ENCODE measurements around the gene MAP4K1. TPM values are rescaled to one million over a fixed set of nuclear protein-coding genes. Genes with fewer than 3 reads are reported as not detected.
A peak's percentile ranks its signal among the peaks of the same experiment; 100 is the strongest.

The MAP4K1 gene
- total RNA-seq, 1 experiment from 2014 or later: 0.56 TPM

DNA sequence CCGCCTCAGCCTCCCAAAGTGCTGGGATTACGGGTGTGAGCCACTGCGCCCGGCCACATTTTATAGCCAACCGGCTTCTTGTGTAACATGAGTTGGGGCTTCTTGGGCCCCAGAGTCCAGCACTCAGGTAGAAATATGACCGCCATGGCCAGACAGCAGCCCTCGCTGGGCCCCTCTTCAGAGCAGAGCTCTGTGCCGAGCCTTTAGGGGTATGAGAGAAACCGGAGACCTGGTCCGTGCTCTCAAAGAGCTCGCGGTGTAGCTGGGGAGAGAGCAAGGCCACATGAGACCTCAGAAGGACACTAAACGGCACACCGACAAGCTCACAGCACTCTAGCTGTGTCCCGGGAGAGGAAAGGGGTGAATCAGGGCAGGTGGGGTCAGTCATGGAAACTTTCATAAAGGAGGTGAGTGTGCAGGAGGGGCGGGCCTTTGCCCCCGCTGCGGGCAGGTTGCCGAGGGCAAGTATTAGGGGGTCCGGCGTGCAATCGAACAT, 45.5 kb upstream of the MAP4K1 start:
- TF ChIP-seq, protein P1, sequence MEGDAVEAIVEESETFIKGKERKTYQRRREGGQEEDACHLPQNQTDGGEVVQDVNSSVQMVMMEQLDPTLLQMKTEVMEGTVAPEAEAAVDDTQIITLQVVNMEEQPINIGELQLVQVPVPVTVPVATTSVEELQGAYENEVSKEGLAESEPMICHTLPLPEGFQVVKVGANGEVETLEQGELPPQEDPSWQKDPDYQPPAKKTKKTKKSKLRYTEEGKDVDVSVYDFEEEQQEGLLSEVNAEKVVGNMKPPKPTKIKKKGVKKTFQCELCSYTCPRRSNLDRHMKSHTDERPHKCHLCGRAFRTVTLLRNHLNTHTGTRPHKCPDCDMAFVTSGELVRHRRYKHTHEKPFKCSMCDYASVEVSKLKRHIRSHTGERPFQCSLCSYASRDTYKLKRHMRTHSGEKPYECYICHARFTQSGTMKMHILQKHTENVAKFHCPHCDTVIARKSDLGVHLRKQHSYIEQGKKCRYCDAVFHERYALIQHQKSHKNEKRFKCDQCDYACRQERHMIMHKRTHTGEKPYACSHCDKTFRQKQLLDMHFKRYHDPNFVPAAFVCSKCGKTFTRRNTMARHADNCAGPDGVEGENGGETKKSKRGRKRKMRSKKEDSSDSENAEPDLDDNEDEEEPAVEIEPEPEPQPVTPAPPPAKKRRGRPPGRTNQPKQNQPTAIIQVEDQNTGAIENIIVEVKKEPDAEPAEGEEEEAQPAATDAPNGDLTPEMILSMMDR (IDR thresholded peaks at IDR 0.05; ENCODE audit: unreplicated experiment): no peak
- CTCF ChIA-PET: interaction anchor here (0.7 to 1.2 kb wide), 3 partner anchors 13 to 261 kb away, joined by 3 to 4 read pairs (median 4); no protein-coding TSS in a partner anchor
- Mint-ChIP-seq H3K27ac (ENCODE audit: low read depth, unreplicated experiment) (no peak overlapping the region), H3K9me3 (ENCODE audit: unreplicated experiment) (no peaks in the 10 kb centered on the region), H3K27me3 (ENCODE audit: insufficient read depth, unreplicated experiment) (no peaks in the 10 kb centered on the region), H3K4me3 (ENCODE audit: unreplicated experiment) (no peak overlapping the region), H3K36me3 (ENCODE audit: insufficient read depth, unreplicated experiment) (peaks cover 43% of the 10 kb centered on the region), H3K4me1 (ENCODE audit: insufficient read depth, unreplicated experiment) (peaks cover 48% of the 10 kb centered on the region)
- intact Hi-C loops (cut with micrococcal nuclease): no loop called here
- DNase-seq (ENCODE audit: unreplicated experiment): no peak
- POLR2A ChIA-PET: interaction anchor here (0.6 to 19.4 kb wide), 6 partner anchors 8 to 189 kb away, joined by 3 to 521 read pairs (median 6); partner anchors contain the start of gene ACTN4
- BruUV-seq (replicated peaks): no TSS peak

DNA sequence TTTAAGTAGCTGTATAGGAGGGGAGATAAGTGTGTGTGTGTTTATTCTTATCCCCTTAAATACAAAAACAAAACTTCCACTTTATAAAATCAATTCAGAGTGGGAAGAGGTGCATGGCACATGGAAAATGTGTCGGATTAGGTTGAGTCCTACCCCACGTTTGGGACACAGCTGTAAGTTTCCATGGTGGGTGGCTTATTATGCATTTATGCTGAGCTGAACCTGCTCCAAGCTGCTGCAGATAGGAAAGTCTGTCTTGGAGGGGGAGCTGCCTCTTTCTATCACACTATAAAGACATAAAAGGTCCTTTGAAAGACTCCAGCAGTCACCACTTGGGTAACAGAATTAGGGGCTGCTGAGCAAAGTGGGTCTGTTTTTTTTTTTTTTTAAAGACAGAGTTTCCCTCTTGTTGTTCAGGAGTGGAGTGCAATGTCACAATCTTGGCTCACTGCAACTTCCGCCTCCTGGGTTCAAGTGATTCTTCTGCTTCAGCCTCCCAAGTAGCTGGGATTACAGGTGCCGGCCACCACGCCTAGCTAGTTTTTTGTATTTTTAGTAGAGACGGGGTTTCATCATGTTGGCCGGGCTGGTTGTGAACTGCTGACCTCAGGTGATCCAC, 44.9 kb upstream of the MAP4K1 start:
- intact Hi-C loops (cut with micrococcal nuclease): no loop called here
- Mint-ChIP-seq H3K36me3 (ENCODE audit: insufficient read depth, unreplicated experiment) (peaks cover 43% of the 10 kb centered on the region), H3K4me3 (ENCODE audit: unreplicated experiment) (no peak overlapping the region)

DNA sequence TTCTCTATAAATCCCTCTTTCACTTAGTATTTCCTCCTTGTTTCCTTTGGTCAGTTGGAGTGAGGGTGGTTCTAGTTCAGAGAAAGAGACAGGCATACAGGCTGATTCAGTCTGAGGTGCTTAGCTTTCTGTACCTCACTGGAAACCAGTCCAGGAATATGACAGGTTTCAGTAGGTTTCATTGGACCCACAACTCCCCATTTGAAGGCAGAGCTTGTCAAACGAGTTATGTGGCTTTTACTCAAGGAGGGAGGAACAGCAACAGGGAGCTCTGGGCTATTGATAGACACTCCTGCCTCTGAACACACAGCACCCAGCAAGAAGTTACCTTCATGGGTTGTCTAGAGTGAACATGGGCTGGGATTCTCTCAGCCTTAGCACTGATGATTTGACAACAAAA, 44.2 kb upstream of the MAP4K1 start:
- H3K27ac Mint-ChIP-seq (ENCODE audit: low read depth, unreplicated experiment): peak overlapping the region; percentile 100
- no TSS peak for BruUV-seq (replicated peaks)
- peaks cover 48% of the 10 kb centered on the region for H3K36me3 Mint-ChIP-seq (ENCODE audit: insufficient read depth, unreplicated experiment)
- no peaks in the 10 kb centered on the region for H3K9me3 Mint-ChIP-seq (ENCODE audit: unreplicated experiment)
- no peaks in the 10 kb centered on the region for H3K27me3 Mint-ChIP-seq (ENCODE audit: insufficient read depth, unreplicated experiment)
- intact Hi-C loops (cut with micrococcal nuclease): no loop called here
- H3K4me3 Mint-ChIP-seq (ENCODE audit: unreplicated experiment): no peak overlapping the region
- CTCF ChIA-PET: interaction anchor here (1.1 kb wide), 1 partner anchor 111 kb away, joined by 3 read pairs; no protein-coding TSS in a partner anchor
- no peak for DNase-seq (ENCODE audit: unreplicated experiment)
- POLR2A ChIA-PET: interaction anchor here (1.1 to 19.4 kb wide), 3 partner anchors 9 to 25 kb away, joined by 3 to 521 read pairs (median 185); partner anchors contain the start of gene ACTN4
- H3K4me1 Mint-ChIP-seq (ENCODE audit: insufficient read depth, unreplicated experiment): peaks cover 53% of the 10 kb centered on the region
- TF ChIP-seq, protein P1 (IDR thresholded peaks at IDR 0.05; ENCODE audit: unreplicated experiment): no peak

More for the DNA sequence above, 44.9 kb upstream of the MAP4K1 start:
- ChIA-PET POLR2A (interaction anchor here (1.1 to 19.4 kb wide), 3 partner anchors 8 to 25 kb away, joined by 3 to 521 read pairs (median 185); partner anchors contain the start of gene ACTN4), CTCF (interaction anchor here (0.7 to 0.8 kb wide), 2 partner anchors 176 to 261 kb away, joined by 3 to 4 read pairs; no protein-coding TSS in a partner anchor)
- no peak for DNase-seq (ENCODE audit: unreplicated experiment)
- no peaks in the 10 kb centered on the region for H3K27me3 Mint-ChIP-seq (ENCODE audit: insufficient read depth, unreplicated experiment)
- H3K27ac Mint-ChIP-seq (ENCODE audit: low read depth, unreplicated experiment): peak overlapping the region; percentile 100
- TF ChIP-seq, protein P1 (IDR thresholded peaks at IDR 0.05; ENCODE audit: unreplicated experiment): no peak
- H3K4me1 Mint-ChIP-seq (ENCODE audit: insufficient read depth, unreplicated experiment): peaks cover 53% of the 10 kb centered on the region
- BruUV-seq (replicated peaks): no TSS peak
- H3K9me3 Mint-ChIP-seq (ENCODE audit: unreplicated experiment): no peaks in the 10 kb centered on the region

DNA sequence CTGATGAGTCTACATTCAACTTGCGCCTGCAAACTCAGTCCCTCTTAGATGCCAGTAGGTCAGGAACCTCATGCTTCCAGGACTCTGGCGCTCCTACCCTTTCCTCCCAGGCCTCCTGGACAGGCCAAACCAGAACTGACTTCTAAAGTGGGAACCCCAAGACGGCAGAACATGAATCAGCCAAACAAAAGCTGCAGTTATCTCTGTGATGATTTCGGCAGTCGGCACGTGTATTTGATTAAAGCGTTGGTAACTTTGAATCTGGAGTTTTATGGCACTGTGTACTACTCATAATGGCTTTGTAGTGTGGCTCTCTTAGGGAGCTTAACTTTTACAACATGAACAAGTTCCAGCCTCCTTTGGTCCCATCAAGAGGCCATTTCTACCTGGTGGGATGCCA, 43.4 kb upstream of the MAP4K1 start:
- DNase-seq (ENCODE audit: unreplicated experiment): no peak
- intact Hi-C loops (cut with micrococcal nuclease): no loop called here
- no peaks in the 10 kb centered on the region for H3K27me3 Mint-ChIP-seq (ENCODE audit: insufficient read depth, unreplicated experiment)
- H3K27ac Mint-ChIP-seq (ENCODE audit: low read depth, unreplicated experiment): peak overlapping the region; percentile 100
- ChIA-PET CTCF (interaction anchor here (1.1 to 2.3 kb wide), 2 partner anchors 22 to 110 kb away, joined by 3 to 9 read pairs; no protein-coding TSS in a partner anchor), POLR2A (interaction anchor here (0.7 to 19.4 kb wide), 6 partner anchors 9 to 171 kb away, joined by 3 to 521 read pairs (median 3); partner anchors contain the start of genes ACTN4 and ECH1)
- TF ChIP-seq, protein P1 (IDR thresholded peaks at IDR 0.05; ENCODE audit: unreplicated experiment): no peak
- H3K36me3 Mint-ChIP-seq (ENCODE audit: insufficient read depth, unreplicated experiment): peaks cover 55% of the 10 kb centered on the region
- peaks cover 51% of the 10 kb centered on the region for H3K4me1 Mint-ChIP-seq (ENCODE audit: insufficient read depth, unreplicated experiment)
- no peaks in the 10 kb centered on the region for H3K9me3 Mint-ChIP-seq (ENCODE audit: unreplicated experiment)
- no TSS peak for BruUV-seq (replicated peaks)
- no peak overlapping the region for H3K4me3 Mint-ChIP-seq (ENCODE audit: unreplicated experiment)
